CD4-positive, alpha-beta T cell (primary cell): Measurements from ENCODE around the gene CSNK1E. TPM values are rescaled to one million over a fixed set of nuclear protein-coding genes. Genes with fewer than 3 reads are reported as not detected.

Experiments
- ATAC-seq: fragments of 200-7000 bp; cut with Tn5 transposase; one replicate; pipeline ENCODE4 v1.10.0; 2022; ENCODE audit warnings: mild to moderate bottlenecking; ENCODE audit not compliant: poor library complexity
- CTCF ChIA-PET: fragments of 350-600 bp; sonication (Branson Sonifier 250); formaldehyde crosslinking; loops from one replicate; lab custom pipeline; 2021; ENCODE audit warnings: antibody characterized with exemption, inconsistent platforms; lab: Charles Lee
- POLR2A ChIA-PET: fragments of 350-600 bp; sonication (Branson Sonifier 250); formaldehyde crosslinking; loops from one replicate; lab custom pipeline; 2021; ENCODE audit warnings: antibody characterized with exemption, inconsistent platforms; lab: Charles Lee
- DNase-seq, 14 experiments: peaks; one replicate each; pipeline ENCODE4 v3.0.0-alpha.2; 2013 to 2020; ENCODE audit warnings: mixed read lengths in 2 of 14
- H3K27ac ChIP-seq, 2 donors: one replicate each; pipeline versions ENCODE4 v1.5.1 to v1.7.0; 2013; ENCODE audit warnings: low read length in 2 of 2, low read depth in 1 of 2, mild to moderate bottlenecking in 1 of 2
- H3K27me3 ChIP-seq, 2 experiments: 1 replicate in 1 of 2; 2 replicates in 1 of 2; pipeline versions ENCODE4 v1.6.1 to v1.7.0; 2013; ENCODE audit warnings: low read length in 2 of 2, control low read depth in 1 of 2, mild to moderate bottlenecking in 1 of 2, moderate library complexity in 1 of 2; ENCODE audit not compliant: insufficient read depth in 2 of 2, control insufficient read depth in 1 of 2
- H3K36me3 ChIP-seq: one replicate; pipeline ENCODE4 v1.6.1; 2013; ENCODE audit warnings: low read length, control low read depth; ENCODE audit not compliant: insufficient read depth
- H3K4me1 ChIP-seq: one replicate; pipeline ENCODE4 v1.6.1; 2013; ENCODE audit warnings: low read length, control low read depth; ENCODE audit not compliant: insufficient read depth
- H3K4me3 ChIP-seq: one replicate; pipeline ENCODE4 v1.5.1; 2013; ENCODE audit warnings: mild to moderate bottlenecking, low read length, moderate library complexity
- H3K9me3 ChIP-seq, 2 experiments: 1 replicate in 1 of 2; 2 replicates in 1 of 2; pipeline versions ENCODE4 v1.6.1 to v1.7.0; 2013; ENCODE audit warnings: low read length in 2 of 2, mild to moderate bottlenecking in 2 of 2, control low read depth in 1 of 2, moderate library complexity in 1 of 2; ENCODE audit not compliant: control insufficient read depth in 1 of 2, insufficient read depth in 1 of 2
- H3K27ac Mint-ChIP-seq: one replicate; pipeline ENCODE4 v1.8.0; 2020; ENCODE audit warnings: mixed read lengths
- H3K27me3 Mint-ChIP-seq: one replicate; pipeline ENCODE4 v1.8.0; 2021; ENCODE audit warnings: mixed read lengths
- H3K36me3 Mint-ChIP-seq: one replicate; pipeline ENCODE4 v1.8.0; 2021; ENCODE audit warnings: low read depth, mixed read lengths
- H3K4me1 Mint-ChIP-seq: one replicate; pipeline ENCODE4 v1.8.0; 2021; ENCODE audit warnings: low read depth, mixed read lengths
- H3K4me3 Mint-ChIP-seq: one replicate; pipeline ENCODE4 v1.8.0; 2020; ENCODE audit warnings: mild to moderate bottlenecking, mixed read lengths
- H3K9me3 Mint-ChIP-seq: one replicate; pipeline ENCODE4 v1.8.0; 2020; ENCODE audit warnings: mixed read lengths
- intact Hi-C, 2 experiments: fragments of 100-400 bp; cut with DNase I in 1 of 2; cut with micrococcal nuclease in 1 of 2; formaldehyde crosslinking; loops; one replicate each; pipeline versions ENCODE4 v1.15.1 to v1.9.0; 2023 to 2025; cut with DNase I, micrococcal nuclease
- total RNA-seq, 174 experiments: library from RNA in 2 of 174; stranded (reverse) in 2 of 174; gene quantifications; one replicate each; pipeline ENCODE4 v1.2.3 and lab custom pipeline; 2021 to 2026
- TF ChIP-seq, protein P1 (sequence below): fragments of 200-600 bp; IDR thresholded peaks from one replicate; pipeline ENCODE4 v1.8.0; 2022; ENCODE audit warnings: antibody characterized with exemption, mild to moderate bottlenecking

Gene CSNK1E
- total RNA-seq, 2 experiments from 2014 or later = 208 to 217 TPM

DNA sequence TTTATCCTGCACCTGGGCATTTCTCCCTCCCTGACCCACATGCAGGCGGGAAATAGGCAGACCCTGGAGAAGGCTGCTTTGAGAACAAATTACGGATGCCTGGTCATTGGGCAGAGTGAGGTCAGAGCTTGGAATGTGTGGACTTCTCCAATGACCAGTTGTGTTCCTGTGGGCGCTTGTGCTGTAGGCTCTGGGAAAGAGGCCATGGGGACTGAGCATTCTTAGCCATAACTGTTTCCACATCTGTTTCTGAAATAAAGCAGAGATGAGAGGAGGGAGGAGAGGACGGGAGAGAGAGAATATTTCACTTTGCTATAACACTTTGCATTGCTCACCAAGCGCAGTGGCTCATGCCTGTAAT lies 33.2 kb downstream of the CSNK1E start:
- DNase-seq (no peak), ATAC-seq (no peak)
- no peaks in the 10 kb centered on the region for H3K4me1 Mint-ChIP-seq
- no peak overlapping the region for H3K4me3 Mint-ChIP-seq
- CTCF ChIA-PET = no interaction called here
- TF ChIP-seq, protein P1, sequence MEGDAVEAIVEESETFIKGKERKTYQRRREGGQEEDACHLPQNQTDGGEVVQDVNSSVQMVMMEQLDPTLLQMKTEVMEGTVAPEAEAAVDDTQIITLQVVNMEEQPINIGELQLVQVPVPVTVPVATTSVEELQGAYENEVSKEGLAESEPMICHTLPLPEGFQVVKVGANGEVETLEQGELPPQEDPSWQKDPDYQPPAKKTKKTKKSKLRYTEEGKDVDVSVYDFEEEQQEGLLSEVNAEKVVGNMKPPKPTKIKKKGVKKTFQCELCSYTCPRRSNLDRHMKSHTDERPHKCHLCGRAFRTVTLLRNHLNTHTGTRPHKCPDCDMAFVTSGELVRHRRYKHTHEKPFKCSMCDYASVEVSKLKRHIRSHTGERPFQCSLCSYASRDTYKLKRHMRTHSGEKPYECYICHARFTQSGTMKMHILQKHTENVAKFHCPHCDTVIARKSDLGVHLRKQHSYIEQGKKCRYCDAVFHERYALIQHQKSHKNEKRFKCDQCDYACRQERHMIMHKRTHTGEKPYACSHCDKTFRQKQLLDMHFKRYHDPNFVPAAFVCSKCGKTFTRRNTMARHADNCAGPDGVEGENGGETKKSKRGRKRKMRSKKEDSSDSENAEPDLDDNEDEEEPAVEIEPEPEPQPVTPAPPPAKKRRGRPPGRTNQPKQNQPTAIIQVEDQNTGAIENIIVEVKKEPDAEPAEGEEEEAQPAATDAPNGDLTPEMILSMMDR = no peak
- no peaks in the 10 kb centered on the region for H3K27me3 Mint-ChIP-seq
- Histone ChIP-seq H3K9me3 (no peaks in the 10 kb centered on the region), H3K4me3 (no peak overlapping the region), H3K4me1 (no peaks in the 10 kb centered on the region), H3K27ac (no peak overlapping the region), H3K36me3 (no peaks in the 10 kb centered on the region), H3K27me3 (no peaks in the 10 kb centered on the region)
- H3K27ac Mint-ChIP-seq = no peak overlapping the region
- H3K9me3 Mint-ChIP-seq = no peaks in the 10 kb centered on the region
- POLR2A ChIA-PET = interaction anchor here (0.5 kb wide), 1 partner anchor 194 kb away, joined by 3 read pairs; no protein-coding TSS in a partner anchor
- intact Hi-C loops = no loop called here
- H3K36me3 Mint-ChIP-seq = no peaks in the 10 kb centered on the region

DNA sequence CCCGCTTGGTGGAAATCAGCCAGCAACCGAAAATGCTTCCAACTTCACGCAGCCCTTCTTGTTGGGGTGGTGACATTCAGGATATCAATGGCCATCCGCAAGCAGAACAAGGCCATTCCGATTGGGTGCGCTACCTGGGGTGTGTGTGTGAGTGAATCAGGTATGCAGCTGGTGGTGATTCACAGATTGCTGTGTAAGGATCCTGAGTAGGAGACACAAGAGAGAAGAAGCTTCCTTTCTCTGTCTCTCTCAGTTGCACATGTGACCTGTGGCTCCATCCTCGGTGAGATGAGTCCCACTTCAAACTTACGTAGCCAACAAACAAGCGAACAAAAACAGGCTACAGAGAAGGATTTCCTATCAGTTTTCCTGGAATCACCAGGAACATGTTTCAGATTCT lies 34.8 kb downstream of the CSNK1E start:
- DNase-seq (no peak), ATAC-seq (no peak)
- Mint-ChIP-seq H3K9me3 (no peaks in the 10 kb centered on the region), H3K27me3 (no peaks in the 10 kb centered on the region), H3K4me1 (no peaks in the 10 kb centered on the region), H3K36me3 (no peaks in the 10 kb centered on the region), H3K27ac (no peak overlapping the region), H3K4me3 (no peak overlapping the region)
- Histone ChIP-seq H3K4me3 (no peak overlapping the region), H3K27ac (no peak overlapping the region), H3K36me3 (no peaks in the 10 kb centered on the region), H3K27me3 (no peaks in the 10 kb centered on the region), H3K4me1 (no peaks in the 10 kb centered on the region), H3K9me3 (no peaks in the 10 kb centered on the region)
- TF ChIP-seq, protein P1 = no peak
- POLR2A ChIA-PET = no interaction called here
- intact Hi-C loops = no loop called here
- CTCF ChIA-PET = no interaction called here

DNA sequence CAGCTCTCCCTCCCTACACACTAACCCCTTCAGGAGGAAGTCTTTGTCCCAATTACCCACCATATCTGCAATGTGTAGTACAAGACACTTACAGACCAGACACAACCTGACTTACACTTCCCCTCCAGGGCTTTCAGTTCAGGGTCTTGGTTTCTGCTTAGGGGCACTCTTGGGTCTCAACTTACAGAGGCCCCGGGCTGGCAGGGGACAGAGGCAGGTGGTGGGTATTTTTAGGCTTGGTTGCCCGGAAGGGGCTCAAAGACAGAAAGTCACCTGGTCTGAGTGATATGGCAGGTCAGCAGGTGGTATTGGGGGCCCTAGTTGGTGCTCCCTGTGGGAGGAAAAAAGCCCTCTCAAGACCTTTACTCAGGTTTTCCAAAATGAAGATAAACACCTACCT lies 41.1 kb downstream of the CSNK1E start:
- peak overlapping the region; percentile 63 for H3K4me3 Mint-ChIP-seq
- POLR2A ChIA-PET = no interaction called here
- H3K4me1 ChIP-seq = peaks cover 20% of the 10 kb centered on the region

More for the DNA sequence above, 41.1 kb downstream of the CSNK1E start:
- no peaks in the 10 kb centered on the region for H3K9me3 ChIP-seq
- no peak for ATAC-seq
- Mint-ChIP-seq H3K9me3 (no peaks in the 10 kb centered on the region), H3K4me1 (peaks cover 24% of the 10 kb centered on the region), H3K27me3 (no peaks in the 10 kb centered on the region), H3K27ac (no peak overlapping the region), H3K36me3 (peaks cover 9% of the 10 kb centered on the region)
- H3K36me3 ChIP-seq = no peaks in the 10 kb centered on the region
- no peak overlapping the region for H3K4me3 ChIP-seq
- DNase-seq = no peak
- TF ChIP-seq, protein P1 = no peak
- no peak overlapping the region for H3K27ac ChIP-seq
- intact Hi-C loops = loop anchor here in 1 of 2 experiments (10.0 kb wide), 1 partner anchor 379 kb away; the partner anchor contains the start of genes CBY1 and FAM227A
- CTCF ChIA-PET = no interaction called here
- H3K27me3 ChIP-seq = no peaks in the 10 kb centered on the region
